GM06990 (cell line): Measurements from ENCODE around the gene DNASE2B.

Experiments
- DNase-seq: peaks from one replicate; pipeline ENCODE4 v3.0.0-alpha.2; 2011; ENCODE audit not compliant: insufficient read length; ENCODE audit errors: extremely low read depth
- H3K27me3 ChIP-seq: replicated peaks from 2 replicates; pipeline ENCODE4 v1.6.0; 2011; ENCODE audit warnings: low read length; ENCODE audit not compliant: control insufficient read depth, insufficient read depth
- H3K36me3 ChIP-seq: 2 replicates; pipeline ENCODE4 v1.5.1; 2011; ENCODE audit warnings: low read length; ENCODE audit not compliant: control insufficient read depth, insufficient read depth
- H3K4me3 ChIP-seq: replicated peaks from 2 replicates; pipeline ENCODE4 v1.5.1; 2011; ENCODE audit warnings: low read depth, mild to moderate bottlenecking, control low read depth, low read length
- TF ChIP-seq, protein P1 (sequence below): IDR thresholded peaks from 2 replicates; pipeline ENCODE4 v1.5.1; 2011; ENCODE audit warnings: low read length, control low read depth, mild to moderate bottlenecking, inconsistent platforms; ENCODE audit not compliant: insufficient read depth, poor library complexity, severe bottlenecking

DNASE2B gene

DNA sequence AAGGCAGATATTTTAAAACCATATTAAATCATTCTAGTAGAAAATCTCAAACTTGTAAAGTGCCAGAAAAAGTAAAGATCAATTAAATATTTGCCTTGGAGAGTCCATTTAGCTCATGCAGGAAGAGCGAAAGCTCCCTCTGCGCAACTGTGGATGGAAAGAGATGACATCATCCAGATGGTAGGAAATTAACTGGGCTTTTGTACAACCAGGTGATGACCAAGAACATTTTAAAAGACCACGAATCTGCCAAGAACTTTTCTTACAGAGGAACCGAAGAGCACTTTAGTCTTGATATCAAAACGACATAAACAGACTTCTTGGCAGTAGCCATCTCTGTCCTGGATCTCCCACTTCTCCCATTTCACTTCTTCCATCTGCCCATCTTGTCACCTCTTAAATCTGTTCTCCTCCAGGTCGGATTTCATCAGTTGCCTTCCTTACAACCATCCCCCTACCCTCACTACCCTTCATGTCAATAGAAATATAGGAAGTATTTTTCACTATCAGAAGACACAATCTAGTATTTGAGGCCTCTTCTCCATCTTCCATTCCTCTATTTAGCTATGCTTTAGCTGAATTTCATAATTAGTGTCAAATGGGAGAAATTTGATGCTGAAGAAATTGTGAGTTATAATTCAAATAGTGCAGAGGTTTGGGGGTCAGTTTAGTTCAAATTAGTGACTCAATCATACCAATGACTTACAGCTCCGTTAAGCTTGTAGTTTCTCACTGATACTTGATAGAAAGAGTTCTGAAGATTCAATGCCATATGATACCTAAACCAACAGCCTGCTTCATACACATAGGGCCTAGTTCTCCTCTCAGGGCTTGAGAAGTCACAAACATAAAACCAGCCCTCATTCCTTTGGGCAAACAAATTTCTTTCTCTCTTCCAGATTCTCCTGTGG is 22.0 kb upstream of the DNASE2B start:
- Histone ChIP-seq H3K4me3 (no peak overlapping the region), H3K27me3 (no peaks in the 10 kb centered on the region), H3K36me3 (no peaks in the 10 kb centered on the region)
- TF ChIP-seq, protein P1, sequence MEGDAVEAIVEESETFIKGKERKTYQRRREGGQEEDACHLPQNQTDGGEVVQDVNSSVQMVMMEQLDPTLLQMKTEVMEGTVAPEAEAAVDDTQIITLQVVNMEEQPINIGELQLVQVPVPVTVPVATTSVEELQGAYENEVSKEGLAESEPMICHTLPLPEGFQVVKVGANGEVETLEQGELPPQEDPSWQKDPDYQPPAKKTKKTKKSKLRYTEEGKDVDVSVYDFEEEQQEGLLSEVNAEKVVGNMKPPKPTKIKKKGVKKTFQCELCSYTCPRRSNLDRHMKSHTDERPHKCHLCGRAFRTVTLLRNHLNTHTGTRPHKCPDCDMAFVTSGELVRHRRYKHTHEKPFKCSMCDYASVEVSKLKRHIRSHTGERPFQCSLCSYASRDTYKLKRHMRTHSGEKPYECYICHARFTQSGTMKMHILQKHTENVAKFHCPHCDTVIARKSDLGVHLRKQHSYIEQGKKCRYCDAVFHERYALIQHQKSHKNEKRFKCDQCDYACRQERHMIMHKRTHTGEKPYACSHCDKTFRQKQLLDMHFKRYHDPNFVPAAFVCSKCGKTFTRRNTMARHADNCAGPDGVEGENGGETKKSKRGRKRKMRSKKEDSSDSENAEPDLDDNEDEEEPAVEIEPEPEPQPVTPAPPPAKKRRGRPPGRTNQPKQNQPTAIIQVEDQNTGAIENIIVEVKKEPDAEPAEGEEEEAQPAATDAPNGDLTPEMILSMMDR = no peak
- DNase-seq = no peak

DNA sequence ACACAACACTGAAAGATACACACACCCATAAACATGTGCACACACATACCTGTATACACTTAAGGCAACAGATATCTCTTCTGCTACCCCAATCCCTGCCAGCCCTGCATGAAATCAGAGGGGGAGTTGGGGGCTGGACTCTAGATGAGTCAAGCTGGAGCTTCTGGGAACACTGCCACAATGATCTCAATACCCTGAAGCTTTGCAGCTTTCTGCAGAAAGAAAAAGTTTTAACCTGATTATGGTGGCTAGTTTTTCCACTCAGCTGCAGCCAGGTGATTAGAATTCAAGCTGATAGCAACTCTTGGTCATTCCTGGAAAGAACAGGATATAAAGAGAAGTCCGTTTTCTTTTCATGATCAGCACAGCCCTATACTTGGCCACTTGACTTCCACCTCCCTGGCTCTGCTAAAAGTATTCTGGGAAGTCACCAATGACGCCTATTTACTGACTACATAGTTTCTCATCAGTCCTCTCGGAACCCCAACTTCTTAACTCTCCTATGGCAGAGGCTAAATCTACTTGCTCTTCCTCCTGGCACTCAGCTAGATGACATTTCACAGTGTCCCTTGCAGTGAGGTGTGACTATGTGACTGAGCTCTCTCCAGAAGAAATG is 20.7 kb upstream of the DNASE2B start:
- TF ChIP-seq, protein P1 = no peak
- no peak for DNase-seq
- Histone ChIP-seq H3K27me3 (no peaks in the 10 kb centered on the region), H3K4me3 (no peak overlapping the region), H3K36me3 (no peaks in the 10 kb centered on the region)

DNA sequence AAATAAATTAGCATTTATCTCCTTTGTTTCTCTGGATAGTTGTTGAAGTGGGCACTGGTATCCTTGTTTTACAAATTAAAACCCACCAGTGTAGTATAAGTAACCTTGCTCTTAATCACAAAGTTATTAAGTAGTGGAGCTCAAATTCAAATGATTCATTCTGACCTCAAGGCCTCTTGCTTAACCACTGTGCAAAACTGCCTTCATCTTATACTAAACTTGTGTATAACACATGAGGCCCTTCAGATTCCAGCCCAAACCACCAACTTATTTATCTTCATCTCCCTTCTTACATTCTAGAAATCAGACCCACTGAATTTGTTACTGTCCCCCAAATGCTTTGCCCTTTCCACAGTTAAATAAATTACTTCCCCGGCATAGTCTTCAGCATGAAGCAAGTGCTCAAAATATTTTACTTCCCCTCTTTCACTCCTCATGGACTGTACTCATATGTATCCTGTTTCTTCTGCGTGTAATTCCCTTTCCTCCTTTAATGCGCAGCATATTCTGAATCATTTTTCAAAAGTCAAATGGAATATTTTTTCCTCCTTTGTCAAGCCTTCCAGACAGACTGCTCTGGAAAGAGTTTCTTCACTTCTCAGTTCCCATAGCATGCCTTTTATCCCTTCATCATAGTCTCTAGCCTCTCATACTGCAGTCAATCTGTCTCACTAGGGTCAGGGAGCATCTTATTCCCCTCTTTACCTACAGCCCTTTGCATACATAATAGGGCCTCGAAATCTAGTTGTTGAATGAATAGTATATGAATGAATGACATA is 19.0 kb upstream of the DNASE2B start:
- Histone ChIP-seq H3K36me3 (no peaks in the 10 kb centered on the region), H3K4me3 (no peak overlapping the region), H3K27me3 (no peaks in the 10 kb centered on the region)
- no peak for DNase-seq
- TF ChIP-seq, protein P1 = no peak

DNA sequence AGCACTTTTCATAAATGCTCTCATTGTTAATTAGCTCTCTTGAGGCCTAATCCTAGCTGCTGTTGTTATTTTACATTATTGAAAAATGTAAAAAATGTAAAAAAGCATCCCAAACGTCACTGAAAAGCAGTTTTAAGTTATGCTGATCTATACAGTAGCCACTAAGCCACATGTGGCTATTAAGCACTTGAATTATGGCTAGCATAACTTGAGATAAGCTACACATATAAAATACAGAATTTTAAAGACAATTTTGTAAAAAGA is 18.4 kb upstream of the DNASE2B start:
- DNase-seq = no peak
- Histone ChIP-seq H3K4me3 (no peak overlapping the region), H3K27me3 (no peaks in the 10 kb centered on the region), H3K36me3 (no peaks in the 10 kb centered on the region)
- TF ChIP-seq, protein P1 = no peak

DNA sequence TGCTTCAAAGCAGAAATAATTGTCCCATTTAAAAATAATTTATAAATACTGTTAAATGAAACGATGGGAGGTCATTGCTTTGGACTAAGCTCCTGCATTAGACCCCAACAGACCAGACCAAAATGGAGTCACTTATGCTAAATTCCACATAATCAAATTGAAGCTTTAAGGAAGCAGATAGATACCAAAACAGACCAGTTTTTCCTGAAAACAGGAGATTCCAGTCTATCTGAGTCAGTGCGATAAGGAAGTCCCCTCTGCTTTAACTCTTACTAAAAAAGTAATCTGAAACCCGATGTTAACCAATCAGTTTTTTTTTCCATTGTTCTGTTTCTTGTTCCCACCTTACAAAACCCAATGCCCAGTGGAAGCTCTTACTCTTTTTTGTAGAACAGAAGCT is 16.2 kb upstream of the DNASE2B start:
- Histone ChIP-seq H3K27me3 (no peaks in the 10 kb centered on the region), H3K36me3 (no peaks in the 10 kb centered on the region), H3K4me3 (no peak overlapping the region)
- TF ChIP-seq, protein P1 = no peak
- DNase-seq = no peak
